G401 (cell line): ENCODE data around the gene YBX2. TPM values are rescaled to one million over a fixed set of nuclear protein-coding genes. Genes with fewer than 3 reads are reported as not detected.

Source experiments
- DNase-seq: peaks from one replicate; pipeline ENCODE4 v3.0.0-alpha.2; 2015; ENCODE audit warnings: low spot score
- in situ Hi-C: cut with HindIII; loops from 2 replicates; pipeline ENCODE4 v1.10.0; 2016; ENCODE audit warnings: low sequenced_read_pairs, mixed read lengths
- total RNA-seq: library from RNA; depleted of rRNA; stranded (reverse); fragments of >200 nt; shearing (Covaris generic); gene quantifications from 2 replicates; pipeline ENCODE4 v1.2.3, GENCODE V29; 2014

YBX2 gene
- total RNA-seq, 1 experiment from 2014 or later, result 20.5 TPM

GRCh38 chr17:7325031-7325528, 30.6 kb upstream of the YBX2 start:
- no peak for DNase-seq

GRCh38 chr17:7324438-7324779, 30.0 kb upstream of the YBX2 start:
- no peak for DNase-seq
- in situ Hi-C loops, result loop anchor here (10.0 kb wide), 1 partner anchor 100 kb away; no protein-coding TSS in a partner anchor

More at GRCh38 chr17:7325031-7325528, 30.6 kb upstream of the YBX2 start:
- in situ Hi-C loops, result loop anchor here (10.0 kb wide), 1 partner anchor 100 kb away; no protein-coding TSS in a partner anchor

GRCh38 chr17:7323731-7324437, 29.4 kb upstream of the YBX2 start:
- no peak for DNase-seq

GRCh38 chr17:7322520-7323194, 28.2 kb upstream of the YBX2 start:
- in situ Hi-C loops, result loop anchor here (10.0 kb wide), 1 partner anchor 98 kb away; no protein-coding TSS in a partner anchor
- no peak for DNase-seq

More at GRCh38 chr17:7323731-7324437, 29.4 kb upstream of the YBX2 start:
- in situ Hi-C loops, result loop anchor here (10.0 kb wide), 1 partner anchor 99 kb away; no protein-coding TSS in a partner anchor

- in situ Hi-C loops, result loop anchor here (10.0 kb wide), 1 partner anchor 97 kb away; no protein-coding TSS in a partner anchor
- no peak for DNase-seq
Observed at GRCh38 chr17:7321466-7321865, 27.0 kb upstream of the YBX2 start.

- no peak for DNase-seq
- in situ Hi-C loops, result no loop called here
Observed at GRCh38 chr17:7318121-7318860, 23.9 kb upstream of the YBX2 start.

GRCh38 chr17:7317161-7317803, 22.8 kb upstream of the YBX2 start:
- no peak for DNase-seq
- in situ Hi-C loops, result no loop called here

GRCh38 chr17:7315570-7316235, 21.3 kb upstream of the YBX2 start:
- in situ Hi-C loops, result no loop called here

GRCh38 chr17:7314719-7315569, 20.5 kb upstream of the YBX2 start, which contains the start of gene GPS2:
Gene GPS2, minus strand, starts transcription at chr17:7315360. Its CDS starts 308 bp downstream, at chr17:7315052.
- in situ Hi-C loops, result no loop called here
- DNase-seq, result peak; percentile 86

More at GRCh38 chr17:7315570-7316235, 21.3 kb upstream of the YBX2 start:
- no peak for DNase-seq

GRCh38 chr17:7313890-7314718, 19.7 kb upstream of the YBX2 start:
- no peak for DNase-seq
- in situ Hi-C loops, result no loop called here

GRCh38 chr17:7313088-7313889, 18.9 kb upstream of the YBX2 start:
- DNase-seq, result peak; percentile 14
- in situ Hi-C loops, result no loop called here

GRCh38 chr17:7312432-7313087, 18.1 kb upstream of the YBX2 start:
- DNase-seq, result no peak
- in situ Hi-C loops, result no loop called here

- in situ Hi-C loops, result no loop called here
- no peak for DNase-seq
Observed at GRCh38 chr17:7311110-7311705, 16.8 kb upstream of the YBX2 start.

- in situ Hi-C loops, result no loop called here
- no peak for DNase-seq
Observed at GRCh38 chr17:7309628-7310027, 15.2 kb upstream of the YBX2 start.
